DND-41 (cell line): Measurements from ENCODE around the gene PPFIBP2.

ENCODE experiments used
- ATAC-seq: fragments of 200-7000 bp; cut with Tn5 transposase; 3 replicates; pipeline ENCODE4 v1.9.1; 2021; ENCODE audit warnings: low read depth; ENCODE audit not compliant: insufficient read depth
- DNase-seq: peaks from one replicate; pipeline ENCODE4 v3.0.0-alpha.2; 2020
- H2AFZ ChIP-seq: 2 replicates; pipeline ENCODE4 v1.6.0; 2012; ENCODE audit warnings: low read depth, low read length
- H3K27ac ChIP-seq: 2 replicates; pipeline ENCODE4 v1.5.1; 2012; ENCODE audit warnings: low read length, inconsistent platforms
- H3K27me3 ChIP-seq: fragments of 200-600 bp; sonication (generic); 2 replicates; pipeline ENCODE4 v1.6.0; 2012; ENCODE audit warnings: low read length, mild to moderate bottlenecking, inconsistent platforms; ENCODE audit not compliant: insufficient read depth, poor library complexity
- H3K36me3 ChIP-seq: 2 replicates; pipeline ENCODE4 v1.5.1; 2012; ENCODE audit warnings: low read length, inconsistent platforms; ENCODE audit not compliant: insufficient read depth
- H3K4me1 ChIP-seq: 2 replicates; pipeline ENCODE4 v1.5.1; 2012; ENCODE audit warnings: mild to moderate bottlenecking, low read length; ENCODE audit not compliant: insufficient read depth
- H3K4me2 ChIP-seq: 2 replicates; pipeline ENCODE4 v1.6.0; 2012; ENCODE audit warnings: mild to moderate bottlenecking, moderate library complexity, low read length, inconsistent platforms; ENCODE audit not compliant: insufficient read depth
- H3K4me3 ChIP-seq, 2 experiments: fragments of 200-600 bp in 1 of 2; shearing (Covaris generic) in 1 of 2; 2 replicates each; pipeline ENCODE4 v1.5.1; 2012 to 2016; ENCODE audit warnings: inconsistent platforms in 2 of 2, low read length in 2 of 2, mild to moderate bottlenecking in 2 of 2, low read depth in 1 of 2, moderate library complexity in 1 of 2
- H3K79me2 ChIP-seq: 2 replicates; pipeline ENCODE4 v1.6.0; 2012; ENCODE audit warnings: low read length, inconsistent platforms; ENCODE audit not compliant: insufficient read depth
- H3K9ac ChIP-seq: 2 replicates; pipeline ENCODE4 v1.6.0; 2012; ENCODE audit warnings: low read depth, mild to moderate bottlenecking, inconsistent platforms, low read length, moderate library complexity
- H3K9me3 ChIP-seq: 2 replicates; pipeline ENCODE4 v1.5.1; 2012; ENCODE audit warnings: low read length, moderate library complexity, mild to moderate bottlenecking, inconsistent platforms; ENCODE audit not compliant: insufficient read depth, severe bottlenecking
- H4K20me1 ChIP-seq: 2 replicates; pipeline ENCODE4 v1.6.0; 2012; ENCODE audit warnings: low read length; ENCODE audit not compliant: insufficient read depth
- CTCF ChIP-seq: IDR thresholded peaks from 2 replicates; pipeline ENCODE4 v1.5.1; 2012; ENCODE audit warnings: borderline replicate concordance, low read length, moderate library complexity, mild to moderate bottlenecking; ENCODE audit not compliant: poor library complexity, severe bottlenecking; ENCODE audit errors: extremely low read depth
- EZH2 ChIP-seq: IDR thresholded peaks from 3 replicates; pipeline ENCODE4 v1.6.1; 2012; ENCODE audit warnings: borderline replicate concordance, low read depth, mild to moderate bottlenecking, moderate library complexity, low read length, inconsistent platforms; ENCODE audit not compliant: severe bottlenecking

Gene PPFIBP2

GRCh38 chr11:7621090-7621489, 107.3 kb downstream of the PPFIBP2 start:
- Histone ChIP-seq H4K20me1 (no peaks in the 10 kb centered on the region), H3K4me3 (no peak overlapping the region), H3K27me3 (no peaks in the 10 kb centered on the region), H3K4me2 (no peak overlapping the region), H3K4me1 (no peaks in the 10 kb centered on the region), H2AFZ (no peak overlapping the region), H3K27ac (no peak overlapping the region), H3K9ac (no peak overlapping the region), H3K9me3 (no peaks in the 10 kb centered on the region), H3K36me3 (no peaks in the 10 kb centered on the region), H3K79me2 (no peaks in the 10 kb centered on the region)
- TF ChIP-seq EZH2 (no peak), CTCF (no peak)
- no peak for ATAC-seq
- no peak for DNase-seq

- no peaks in the 10 kb centered on the region for H4K20me1 ChIP-seq
- no peaks in the 10 kb centered on the region for H3K27me3 ChIP-seq
- H3K27ac ChIP-seq = no peak overlapping the region
- no peak overlapping the region for H3K4me3 ChIP-seq
- ATAC-seq (no peak), DNase-seq (no peak)
- no peak overlapping the region for H3K9ac ChIP-seq
- no peaks in the 10 kb centered on the region for H3K4me1 ChIP-seq
- no peaks in the 10 kb centered on the region for H3K36me3 ChIP-seq
- no peak overlapping the region for H3K4me2 ChIP-seq
- H3K9me3 ChIP-seq = no peaks in the 10 kb centered on the region
- H3K79me2 ChIP-seq = no peaks in the 10 kb centered on the region
- TF ChIP-seq EZH2 (no peak), CTCF (no peak)
- no peak overlapping the region for H2AFZ ChIP-seq
These were observed 107.8 kb downstream of the PPFIBP2 start for GRCh38 chr11:7621554-7621953.

- no peaks in the 10 kb centered on the region for H3K27me3 ChIP-seq
- H3K9me3 ChIP-seq = no peaks in the 10 kb centered on the region
- H3K27ac ChIP-seq = no peak overlapping the region
- no peak overlapping the region for H3K4me2 ChIP-seq
- H3K79me2 ChIP-seq = no peaks in the 10 kb centered on the region
- no peaks in the 10 kb centered on the region for H3K4me1 ChIP-seq
- ATAC-seq = no peak
- no peaks in the 10 kb centered on the region for H4K20me1 ChIP-seq
- DNase-seq = no peak
- no peak overlapping the region for H2AFZ ChIP-seq
- no peak overlapping the region for H3K4me3 ChIP-seq
- no peak overlapping the region for H3K9ac ChIP-seq
- H3K36me3 ChIP-seq = no peaks in the 10 kb centered on the region
- TF ChIP-seq EZH2 (no peak), CTCF (no peak)
These were observed 108.9 kb downstream of the PPFIBP2 start for GRCh38 chr11:7622721-7623120.

GRCh38 chr11:7628660-7629059, 114.9 kb downstream of the PPFIBP2 start:
- Histone ChIP-seq H3K9ac (no peak overlapping the region), H2AFZ (no peak overlapping the region), H3K9me3 (no peaks in the 10 kb centered on the region), H4K20me1 (0 out of 2 replicates have a peak, but pooled peaks cover 2% of the 10 kb centered on the region), H3K79me2 (no peaks in the 10 kb centered on the region), H3K27me3 (peaks cover 2% of the 10 kb centered on the region), H3K36me3 (no peaks in the 10 kb centered on the region), H3K4me3 (no peak overlapping the region), H3K4me2 (no peak overlapping the region), H3K27ac (no peak overlapping the region), H3K4me1 (no peaks in the 10 kb centered on the region)
- no peak for TF ChIP-seq CTCF
- no peak for TF ChIP-seq EZH2
- ATAC-seq (no peak), DNase-seq (no peak)
